ENCODE measurements around the gene TTC27. TPM values are rescaled to one million over a fixed set of nuclear protein-coding genes. Genes with fewer than 3 reads are reported as not detected.

TTC27 gene
- polyA plus RNA-seq, 1 donor (not counting 4 experiments of a cell fraction or from before 2014, with no cell fraction given): 28.7 TPM

DNA sequence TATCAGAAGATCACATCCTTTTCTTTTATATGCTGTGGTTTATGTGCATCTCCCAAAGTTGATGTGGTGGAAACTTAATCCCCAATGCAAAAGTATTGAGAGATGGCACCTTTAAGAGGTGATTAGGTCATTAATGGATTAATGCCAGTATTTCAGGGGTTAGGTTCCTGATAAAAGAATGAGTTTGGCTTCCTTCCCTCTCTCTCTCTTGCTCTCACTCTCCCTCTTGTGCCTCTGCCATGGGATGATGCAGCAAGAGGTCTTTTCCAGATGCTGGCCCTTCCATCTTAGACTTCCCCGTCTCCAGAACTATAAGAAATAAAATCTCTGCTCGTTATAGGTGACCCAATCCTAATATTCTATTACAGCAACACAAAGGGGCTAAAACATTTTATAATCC is 85.0 kb downstream of the TTC27 start:
- no peak overlapping the region for H3K4me2 ChIP-seq (ENCODE audit: control insufficient read depth, extremely low read depth, insufficient read depth, low read depth, low read length)
- peaks cover 2% of the 10 kb centered on the region for H3K9me1 ChIP-seq (ENCODE audit: control insufficient read depth, extremely low read depth, insufficient read depth, low read length)
- H2AFZ ChIP-seq (ENCODE audit: control insufficient read depth, low read length): no peak overlapping the region
- TF ChIP-seq EZH2 (IDR thresholded peaks at IDR 0.05; ENCODE audit: low read length): no peak
- TF ChIP-seq, protein P1, sequence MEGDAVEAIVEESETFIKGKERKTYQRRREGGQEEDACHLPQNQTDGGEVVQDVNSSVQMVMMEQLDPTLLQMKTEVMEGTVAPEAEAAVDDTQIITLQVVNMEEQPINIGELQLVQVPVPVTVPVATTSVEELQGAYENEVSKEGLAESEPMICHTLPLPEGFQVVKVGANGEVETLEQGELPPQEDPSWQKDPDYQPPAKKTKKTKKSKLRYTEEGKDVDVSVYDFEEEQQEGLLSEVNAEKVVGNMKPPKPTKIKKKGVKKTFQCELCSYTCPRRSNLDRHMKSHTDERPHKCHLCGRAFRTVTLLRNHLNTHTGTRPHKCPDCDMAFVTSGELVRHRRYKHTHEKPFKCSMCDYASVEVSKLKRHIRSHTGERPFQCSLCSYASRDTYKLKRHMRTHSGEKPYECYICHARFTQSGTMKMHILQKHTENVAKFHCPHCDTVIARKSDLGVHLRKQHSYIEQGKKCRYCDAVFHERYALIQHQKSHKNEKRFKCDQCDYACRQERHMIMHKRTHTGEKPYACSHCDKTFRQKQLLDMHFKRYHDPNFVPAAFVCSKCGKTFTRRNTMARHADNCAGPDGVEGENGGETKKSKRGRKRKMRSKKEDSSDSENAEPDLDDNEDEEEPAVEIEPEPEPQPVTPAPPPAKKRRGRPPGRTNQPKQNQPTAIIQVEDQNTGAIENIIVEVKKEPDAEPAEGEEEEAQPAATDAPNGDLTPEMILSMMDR (optimal IDR thresholded peaks at IDR 0.05 in 1 of 3, IDR thresholded peaks at IDR 0.05 in 1 of 3, conservative IDR thresholded peaks at IDR 0.05 in 1 of 3; ENCODE audit: extremely low read depth in 1 of 3, insufficient read depth in 2 of 3, low read length in 3 of 3): no peak
- FAIRE-seq: no peak
- no peaks in the 10 kb centered on the region for H3K79me2 ChIP-seq (ENCODE audit: control insufficient read depth, insufficient read depth, low read length)
- H3K4me1 ChIP-seq (ENCODE audit: control insufficient read depth, extremely low read depth, insufficient read depth, low read length): peaks cover 28% of the 10 kb centered on the region
- no peaks in the 10 kb centered on the region for H3K27me3 ChIP-seq (ENCODE audit: control insufficient read depth, extremely low read depth, insufficient read depth, low read length)
- H3K9ac ChIP-seq (ENCODE audit: control insufficient read depth, extremely low read depth, insufficient read depth, low read length): no peak overlapping the region
- no peaks in the 10 kb centered on the region for H4K20me1 ChIP-seq (ENCODE audit: control insufficient read depth, extremely low read depth, insufficient read depth, low read length)
- no peaks in the 10 kb centered on the region for H3K9me3 ChIP-seq (ENCODE audit: control insufficient read depth, low read depth, low read length)
- H3K4me3 ChIP-seq (ENCODE audit: control insufficient read depth in 2 of 3, extremely low read depth in 1 of 3, insufficient read depth in 2 of 3, low read depth in 1 of 3, low read length in 3 of 3): no peak overlapping the region
- no peak for DNase-seq (ENCODE audit: low read depth, low spot score)
- H3K27ac ChIP-seq (ENCODE audit: control insufficient read depth, insufficient read depth, low read length): no peak overlapping the region
- no peaks in the 10 kb centered on the region for H3K36me3 ChIP-seq (ENCODE audit: control insufficient read depth in 2 of 2, extremely low read depth in 1 of 2, insufficient read depth in 2 of 2, low read length in 2 of 2)
- dilution Hi-C loops (cut with MboI; ENCODE audit: extremely low pct_ligation_motif_present, low sequenced_read_pairs): no loop called here

DNA sequence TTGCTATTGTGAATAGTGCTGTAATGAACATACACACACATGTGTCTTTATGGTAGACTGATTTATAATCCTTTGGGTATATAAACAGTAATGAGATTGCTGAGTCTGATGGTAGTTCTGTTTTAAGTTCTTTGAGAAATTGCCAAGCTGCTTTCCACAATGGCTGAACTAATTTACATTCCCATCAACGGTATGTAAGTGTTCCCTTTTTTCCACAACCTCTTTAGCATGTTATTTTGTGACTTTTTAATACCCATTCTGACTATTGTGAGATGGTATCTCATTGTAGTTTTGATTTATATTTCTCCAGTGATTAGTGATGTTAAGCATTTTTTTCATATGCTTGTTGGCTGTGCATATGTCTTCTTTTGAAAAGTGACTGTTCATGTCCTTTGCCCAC is 86.7 kb downstream of the TTC27 start:
- peaks cover 28% of the 10 kb centered on the region for H3K4me1 ChIP-seq (ENCODE audit: control insufficient read depth, extremely low read depth, insufficient read depth, low read length)
- H3K27ac ChIP-seq (ENCODE audit: control insufficient read depth, insufficient read depth, low read length): no peak overlapping the region
- H2AFZ ChIP-seq (ENCODE audit: control insufficient read depth, low read length): no peak overlapping the region
- no peak overlapping the region for H3K4me3 ChIP-seq (ENCODE audit: control insufficient read depth in 2 of 3, extremely low read depth in 1 of 3, insufficient read depth in 2 of 3, low read depth in 1 of 3, low read length in 3 of 3)
- peaks cover 2% of the 10 kb centered on the region for H3K9me1 ChIP-seq (ENCODE audit: control insufficient read depth, extremely low read depth, insufficient read depth, low read length)
- no peaks in the 10 kb centered on the region for H3K79me2 ChIP-seq (ENCODE audit: control insufficient read depth, insufficient read depth, low read length)
- no peaks in the 10 kb centered on the region for H3K27me3 ChIP-seq (ENCODE audit: control insufficient read depth, extremely low read depth, insufficient read depth, low read length)
- no peak for FAIRE-seq
- no peak for DNase-seq (ENCODE audit: low read depth, low spot score)
- no peak for TF ChIP-seq EZH2 (IDR thresholded peaks at IDR 0.05; ENCODE audit: low read length)
- TF ChIP-seq, protein P1 (optimal IDR thresholded peaks at IDR 0.05 in 1 of 3, IDR thresholded peaks at IDR 0.05 in 1 of 3, conservative IDR thresholded peaks at IDR 0.05 in 1 of 3; ENCODE audit: extremely low read depth in 1 of 3, insufficient read depth in 2 of 3, low read length in 3 of 3): no peak
- no peaks in the 10 kb centered on the region for H3K9me3 ChIP-seq (ENCODE audit: control insufficient read depth, low read depth, low read length)
- no peak overlapping the region for H3K4me2 ChIP-seq (ENCODE audit: control insufficient read depth, extremely low read depth, insufficient read depth, low read depth, low read length)
- dilution Hi-C loops (cut with MboI; ENCODE audit: extremely low pct_ligation_motif_present, low sequenced_read_pairs): no loop called here
- no peaks in the 10 kb centered on the region for H4K20me1 ChIP-seq (ENCODE audit: control insufficient read depth, extremely low read depth, insufficient read depth, low read length)
- H3K9ac ChIP-seq (ENCODE audit: control insufficient read depth, extremely low read depth, insufficient read depth, low read length): no peak overlapping the region
- H3K36me3 ChIP-seq (ENCODE audit: control insufficient read depth in 2 of 2, extremely low read depth in 1 of 2, insufficient read depth in 2 of 2, low read length in 2 of 2): no peaks in the 10 kb centered on the region

Measured in keratinocyte (primary cell).